CD14-positive monocyte (primary cell): ENCODE results near the gene TFG. TPM values are rescaled to one million over a fixed set of nuclear protein-coding genes. Genes with fewer than 3 reads are reported as not detected.

ENCODE experiments used
- DNase-seq, 3 donors: peaks; one replicate each; pipeline ENCODE4 v3.0.0-alpha.2; 2011 to 2022
- H2AFZ ChIP-seq: 2 replicates; pipeline ENCODE4 v1.6.0; 2012; ENCODE audit warnings: mild to moderate bottlenecking, low read depth, low read length, inconsistent platforms; ENCODE audit not compliant: insufficient read depth, poor library complexity, severe bottlenecking
- H3K27ac ChIP-seq, 2 donors: 1 replicate in 1 of 2; 2 replicates in 1 of 2; pipeline ENCODE4 v1.5.1; 2012 to 2013; ENCODE audit warnings: low read length in 2 of 2, control low read depth in 1 of 2, inconsistent platforms in 1 of 2, low read depth in 1 of 2, mild to moderate bottlenecking in 1 of 2
- H3K27me3 ChIP-seq, 2 donors: one replicate each; pipeline versions ENCODE4 v1.6.0 to v1.6.1; 2011 to 2013; ENCODE audit warnings: low read length in 2 of 2; ENCODE audit not compliant: control insufficient read depth in 2 of 2, insufficient read depth in 2 of 2
- H3K36me3 ChIP-seq, 2 donors: replicated peaks in 1 of 2; 1 replicate in 1 of 2; 2 replicates in 1 of 2; pipeline versions ENCODE4 v1.5.1 to v1.6.1; 2012 to 2013; ENCODE audit warnings: low read length in 2 of 2, control low read depth in 1 of 2, inconsistent platforms in 1 of 2, mild to moderate bottlenecking in 1 of 2; ENCODE audit not compliant: insufficient read depth in 2 of 2, control insufficient read depth in 1 of 2
- H3K4me1 ChIP-seq, 2 donors: 1 replicate in 1 of 2; 2 replicates in 1 of 2; pipeline versions ENCODE4 v1.5.1 to v1.6.1; 2012 to 2013; ENCODE audit warnings: low read length in 2 of 2, control low read depth in 1 of 2, inconsistent platforms in 1 of 2, mild to moderate bottlenecking in 1 of 2, moderate library complexity in 1 of 2; ENCODE audit not compliant: insufficient read depth in 2 of 2, control insufficient read depth in 1 of 2
- H3K4me2 ChIP-seq: replicated peaks from 2 replicates; pipeline ENCODE3; 2012; ENCODE audit warnings: low read length, moderate library complexity, mild to moderate bottlenecking; ENCODE audit not compliant: poor library complexity, severe bottlenecking; ENCODE audit errors: extremely low read depth
- H3K4me3 ChIP-seq, 3 experiments: fragments of 200-600 bp in 1 of 3; sonication (generic) in 1 of 3; replicated peaks in 1 of 3; 1 replicate in 2 of 3; 2 replicates in 1 of 3; pipeline ENCODE4 v1.5.1; 2011 to 2013; ENCODE audit warnings: low read length in 3 of 3, mild to moderate bottlenecking in 3 of 3, control low read depth in 2 of 3, low read depth in 2 of 3, inconsistent platforms in 1 of 3, moderate library complexity in 1 of 3
- H3K79me2 ChIP-seq: 2 replicates; pipeline ENCODE4 v1.6.0; 2012; ENCODE audit warnings: mild to moderate bottlenecking, control low read depth, inconsistent platforms, low read length, moderate library complexity; ENCODE audit not compliant: insufficient read depth
- H3K9ac ChIP-seq: 2 replicates; pipeline ENCODE4 v1.6.0; 2017; ENCODE audit warnings: low read length, mild to moderate bottlenecking; ENCODE audit not compliant: insufficient read depth, poor library complexity, severe bottlenecking
- H3K9me3 ChIP-seq, 2 donors: replicated peaks in 1 of 2; 1 replicate in 1 of 2; 2 replicates in 1 of 2; pipeline versions ENCODE4 v1.5.1 to v1.6.1; 2012 to 2013; ENCODE audit warnings: low read length in 2 of 2, control low read depth in 1 of 2; ENCODE audit not compliant: control insufficient read depth in 1 of 2, insufficient read depth in 1 of 2
- H4K20me1 ChIP-seq: 2 replicates; pipeline ENCODE4 v1.6.0; 2012; ENCODE audit warnings: mild to moderate bottlenecking, low read length, control low read depth, moderate library complexity; ENCODE audit not compliant: insufficient read depth
- H3K27ac Mint-ChIP-seq, 7 donors: one replicate each; pipeline ENCODE4 v1.8.0; 2020; ENCODE audit warnings: mild to moderate bottlenecking in 7 of 7, mixed read lengths in 7 of 7, moderate library complexity in 6 of 7, inconsistent platforms in 2 of 7
- H3K27me3 Mint-ChIP-seq, 3 donors: one replicate each; pipeline ENCODE4 v1.8.0; 2021 to 2022; ENCODE audit warnings: low read depth in 3 of 3, mild to moderate bottlenecking in 3 of 3, mixed read lengths in 3 of 3, moderate library complexity in 3 of 3, inconsistent platforms in 1 of 3
- H3K36me3 Mint-ChIP-seq, 2 donors: one replicate each; pipeline ENCODE4 v1.8.0; 2020; ENCODE audit warnings: mixed read lengths in 2 of 2, inconsistent platforms in 1 of 2, mild to moderate bottlenecking in 1 of 2
- H3K4me1 Mint-ChIP-seq: one replicate; pipeline ENCODE4 v1.8.0; 2020; ENCODE audit warnings: mild to moderate bottlenecking, mixed read lengths
- H3K4me3 Mint-ChIP-seq, 2 donors: one replicate each; pipeline ENCODE4 v1.8.0; 2020; ENCODE audit warnings: mild to moderate bottlenecking in 2 of 2, mixed read lengths in 2 of 2, moderate library complexity in 1 of 2
- H3K9me3 Mint-ChIP-seq, 7 donors: one replicate each; pipeline ENCODE4 v1.8.0; 2020 to 2022; ENCODE audit warnings: mixed read lengths in 7 of 7, mild to moderate bottlenecking in 6 of 7, moderate library complexity in 6 of 7, inconsistent platforms in 2 of 7
- CTCF ChIP-seq: fragments of 200-600 bp; IDR thresholded peaks from one replicate; pipeline ENCODE4 v1.8.0; 2022; ENCODE audit warnings: antibody characterized with exemption, mild to moderate bottlenecking
- WGBS: methylation state at CpG from one replicate; pipeline ENCODE4 v1.1.5; 2013; ENCODE audit warnings: missing lambda C conversion rate; ENCODE audit not compliant: insufficient coverage; 5-methylcytosine and 5-hydroxymethylcytosine counted together
- intact Hi-C, 2 donors: fragments of 100-400 bp; cut with micrococcal nuclease; formaldehyde crosslinking; loops; one replicate each; pipeline versions ENCODE4 v1.15.0 to v1.15.1; 2023
- polyA plus RNA-seq, 3 donors: library from polyadenylated mRNA; depleted of rRNA in 1 of 3; unstranded in 2 of 3; stranded (reverse) in 1 of 3; fragments of 300-500 nt in 2 of 3; fragments of >200 nt in 1 of 3; fragmentation: Illumina TruSeq in 2 of 3; gene quantifications; 1 replicate in 2 of 3; 2 replicates in 1 of 3; pipeline ENCODE4 v1.2.3, GENCODE V29; 2012 to 2021

TFG gene
- polyA plus RNA-seq, 3 donors = 37.9 to 51.2 (median 44.8) TPM

- Mint-ChIP-seq H3K27ac (no peak overlapping the region), H3K27me3 (peaks cover 0 to 7% (median 4%) of the 10 kb centered on the region in 3 donors), H3K36me3 (no peaks in the 10 kb centered on the region), H3K4me1 (no peaks in the 10 kb centered on the region), H3K9me3 (peaks cover 0 to 2% (median 0%) of the 10 kb centered on the region in 7 donors), H3K4me3 (peak overlapping the region in 1 of 2 donors; percentile 2)
- no peak overlapping the region for H3K4me3 ChIP-seq
- no CpG with 5 or more reads among the region's 5 CpGs for WGBS
- H3K4me2 ChIP-seq = no peak overlapping the region
- no peaks in the 10 kb centered on the region for H3K4me1 ChIP-seq
- no peak for DNase-seq
- no peaks in the 10 kb centered on the region for H4K20me1 ChIP-seq
- intact Hi-C loops = loop anchor here in 1 of 2 donors (10.0 kb wide), 1 partner anchor 886 kb away; the partner anchor contains the start of gene CMSS1
- H3K27ac ChIP-seq = no peak overlapping the region
- no peaks in the 10 kb centered on the region for H3K79me2 ChIP-seq
- H2AFZ ChIP-seq = no peak overlapping the region
- no peaks in the 10 kb centered on the region for H3K27me3 ChIP-seq
- no peaks in the 10 kb centered on the region for H3K36me3 ChIP-seq
- no peak for TF ChIP-seq CTCF
- no peaks in the 10 kb centered on the region for H3K9me3 ChIP-seq
- no peak overlapping the region for H3K9ac ChIP-seq
These were observed 8.6 kb upstream of the TFG start for GRCh38 chr3:100700708-100701107.

- peaks cover 0 to 11% (median 4%) of the 10 kb centered on the region in 3 donors for H3K27me3 Mint-ChIP-seq
- no peaks in the 10 kb centered on the region for H3K9me3 ChIP-seq
- no peak overlapping the region for H3K27ac Mint-ChIP-seq
These were observed 7.0 kb upstream of the TFG start for GRCh38 chr3:100702082-100702979.

More at GRCh38 chr3:100702082-100702979, 7.0 kb upstream of the TFG start:
- WGBS = 83% methylated on average over 1 of the region's 4 CpGs
- H3K9ac ChIP-seq = no peak overlapping the region
- H3K27ac ChIP-seq = no peak overlapping the region
- no peaks in the 10 kb centered on the region for H3K4me1 Mint-ChIP-seq
- H3K4me2 ChIP-seq = no peak overlapping the region
- peaks cover 0 to 6% of the 10 kb centered on the region in 2 donors for H3K27me3 ChIP-seq
- H3K36me3 Mint-ChIP-seq = no peaks in the 10 kb centered on the region
- intact Hi-C loops = loop anchor here in 1 of 2 donors (10.0 kb wide), 1 partner anchor 888 kb away; the partner anchor contains the start of gene CMSS1
- no peak for DNase-seq
- H3K4me3 ChIP-seq = no peak overlapping the region
- peaks cover 0 to 2% (median 0%) of the 10 kb centered on the region in 7 donors for H3K9me3 Mint-ChIP-seq
- H3K4me1 ChIP-seq = no peaks in the 10 kb centered on the region
- H3K4me3 Mint-ChIP-seq = no peak overlapping the region
- no peaks in the 10 kb centered on the region for H3K36me3 ChIP-seq
- no peak for TF ChIP-seq CTCF
- H4K20me1 ChIP-seq = no peaks in the 10 kb centered on the region
- H3K79me2 ChIP-seq = no peaks in the 10 kb centered on the region
- no peak overlapping the region for H2AFZ ChIP-seq
